SK-N-MC (cell line): ENCODE measurements around the gene ZNF384.

Source experiments
- EZH2 ChIP-seq: fragments of 200-600 bp; sonication (generic); IDR thresholded peaks from one replicate; pipeline ENCODE4 v1.6.1; 2017; ENCODE audit warnings: antibody characterized with exemption
- FOXP2 ChIP-seq: optimal IDR thresholded peaks from 2 replicates; pipeline ENCODE3; 2011; ENCODE audit warnings: mild to moderate bottlenecking, moderate library complexity; ENCODE audit not compliant: insufficient read depth; ENCODE audit errors: extremely low read length, control extremely low read depth
- POLR2AphosphoS5 ChIP-seq: IDR thresholded peaks from 2 replicates; pipeline ENCODE4 v1.6.1; 2012; ENCODE audit warnings: mild to moderate bottlenecking, low read depth, low read length, borderline replicate concordance

GRCh38 chr12:6729186-6729585 lies 40.0 kb upstream of the ZNF384 start:
- TF ChIP-seq POLR2AphosphoS5 (no peak), EZH2 (no peak), FOXP2 (no peak)
